ENCODE data around the gene EIPR1. TPM values are rescaled to one million over a fixed set of nuclear protein-coding genes. Genes with fewer than 3 reads are reported as not detected.

EIPR1 gene
- total and polyA plus RNA-seq, 10 of the 15 experiments (the other 5 are each of a cell fraction or from before 2014, with no cell fraction given): 23.6 to 61.2 (median 42.2) TPM

DNA sequence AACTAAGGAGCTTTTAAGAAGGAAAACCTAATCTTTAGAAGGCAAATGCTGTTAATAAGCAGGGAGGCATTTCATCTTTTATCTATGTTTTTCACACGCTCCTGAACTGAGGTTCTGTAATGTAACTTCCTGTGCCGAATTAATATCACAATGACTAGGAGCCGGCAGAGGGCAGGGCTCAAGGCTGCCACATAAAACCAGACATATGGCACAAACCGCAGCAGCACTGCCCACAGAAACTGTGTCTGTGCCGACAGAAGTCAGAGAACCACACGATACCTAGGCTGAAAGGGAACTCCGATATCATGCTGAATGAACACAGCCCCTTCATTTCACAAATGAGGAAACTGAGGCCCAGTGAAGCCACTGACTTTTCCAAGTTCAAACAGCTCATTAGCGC, 112.1 kb downstream of the EIPR1 start:
- TF ChIP-seq, protein P1, sequence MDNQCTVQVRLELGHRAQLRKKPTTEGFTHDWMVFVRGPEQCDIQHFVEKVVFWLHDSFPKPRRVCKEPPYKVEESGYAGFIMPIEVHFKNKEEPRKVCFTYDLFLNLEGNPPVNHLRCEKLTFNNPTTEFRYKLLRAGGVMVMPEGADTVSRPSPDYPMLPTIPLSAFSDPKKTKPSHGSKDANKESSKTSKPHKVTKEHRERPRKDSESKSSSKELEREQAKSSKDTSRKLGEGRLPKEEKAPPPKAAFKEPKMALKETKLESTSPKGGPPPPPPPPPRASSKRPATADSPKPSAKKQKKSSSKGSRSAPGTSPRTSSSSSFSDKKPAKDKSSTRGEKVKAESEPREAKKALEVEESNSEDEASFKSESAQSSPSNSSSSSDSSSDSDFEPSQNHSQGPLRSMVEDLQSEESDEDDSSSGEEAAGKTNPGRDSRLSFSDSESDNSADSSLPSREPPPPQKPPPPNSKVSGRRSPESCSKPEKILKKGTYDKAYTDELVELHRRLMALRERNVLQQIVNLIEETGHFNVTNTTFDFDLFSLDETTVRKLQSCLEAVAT (IDR thresholded peaks at IDR 0.05): no peak
- TF ChIP-seq EP300 (IDR thresholded peaks at IDR 0.05; ENCODE audit: borderline replicate concordance in 1 of 2, control insufficient read depth in 1 of 2, low read depth in 2 of 2, low read length in 2 of 2): no peak
- TF ChIP-seq, protein P2, sequence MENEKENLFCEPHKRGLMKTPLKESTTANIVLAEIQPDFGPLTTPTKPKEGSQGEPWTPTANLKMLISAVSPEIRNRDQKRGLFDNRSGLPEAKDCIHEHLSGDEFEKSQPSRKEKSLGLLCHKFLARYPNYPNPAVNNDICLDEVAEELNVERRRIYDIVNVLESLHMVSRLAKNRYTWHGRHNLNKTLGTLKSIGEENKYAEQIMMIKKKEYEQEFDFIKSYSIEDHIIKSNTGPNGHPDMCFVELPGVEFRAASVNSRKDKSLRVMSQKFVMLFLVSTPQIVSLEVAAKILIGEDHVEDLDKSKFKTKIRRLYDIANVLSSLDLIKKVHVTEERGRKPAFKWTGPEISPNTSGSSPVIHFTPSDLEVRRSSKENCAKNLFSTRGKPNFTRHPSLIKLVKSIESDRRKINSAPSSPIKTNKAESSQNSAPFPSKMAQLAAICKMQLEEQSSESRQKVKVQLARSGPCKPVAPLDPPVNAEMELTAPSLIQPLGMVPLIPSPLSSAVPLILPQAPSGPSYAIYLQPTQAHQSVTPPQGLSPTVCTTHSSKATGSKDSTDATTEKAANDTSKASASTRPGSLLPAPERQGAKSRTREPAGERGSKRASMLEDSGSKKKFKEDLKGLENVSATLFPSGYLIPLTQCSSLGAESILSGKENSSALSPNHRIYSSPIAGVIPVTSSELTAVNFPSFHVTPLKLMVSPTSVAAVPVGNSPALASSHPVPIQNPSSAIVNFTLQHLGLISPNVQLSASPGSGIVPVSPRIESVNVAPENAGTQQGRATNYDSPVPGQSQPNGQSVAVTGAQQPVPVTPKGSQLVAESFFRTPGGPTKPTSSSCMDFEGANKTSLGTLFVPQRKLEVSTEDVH (IDR thresholded peaks at IDR 0.05; ENCODE audit: low read depth, partially characterized antibody): no peak
- TF ChIP-seq, protein P3, sequence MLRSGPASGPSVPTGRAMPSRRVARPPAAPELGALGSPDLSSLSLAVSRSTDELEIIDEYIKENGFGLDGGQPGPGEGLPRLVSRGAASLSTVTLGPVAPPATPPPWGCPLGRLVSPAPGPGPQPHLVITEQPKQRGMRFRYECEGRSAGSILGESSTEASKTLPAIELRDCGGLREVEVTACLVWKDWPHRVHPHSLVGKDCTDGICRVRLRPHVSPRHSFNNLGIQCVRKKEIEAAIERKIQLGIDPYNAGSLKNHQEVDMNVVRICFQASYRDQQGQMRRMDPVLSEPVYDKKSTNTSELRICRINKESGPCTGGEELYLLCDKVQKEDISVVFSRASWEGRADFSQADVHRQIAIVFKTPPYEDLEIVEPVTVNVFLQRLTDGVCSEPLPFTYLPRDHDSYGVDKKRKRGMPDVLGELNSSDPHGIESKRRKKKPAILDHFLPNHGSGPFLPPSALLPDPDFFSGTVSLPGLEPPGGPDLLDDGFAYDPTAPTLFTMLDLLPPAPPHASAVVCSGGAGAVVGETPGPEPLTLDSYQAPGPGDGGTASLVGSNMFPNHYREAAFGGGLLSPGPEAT (IDR thresholded peaks at IDR 0.05; ENCODE audit: low read depth): no peak
- no peak for TF ChIP-seq ZNF274 (IDR thresholded peaks at IDR 0.05; ENCODE audit: insufficient read depth, insufficient read length)
- TF ChIP-seq, protein P4, sequence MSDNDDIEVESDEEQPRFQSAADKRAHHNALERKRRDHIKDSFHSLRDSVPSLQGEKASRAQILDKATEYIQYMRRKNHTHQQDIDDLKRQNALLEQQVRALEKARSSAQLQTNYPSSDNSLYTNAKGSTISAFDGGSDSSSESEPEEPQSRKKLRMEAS (IDR thresholded peaks at IDR 0.05; ENCODE audit: low read depth, low read length): no peak
- no peak for TF ChIP-seq HCFC1 (IDR thresholded peaks at IDR 0.05; ENCODE audit: low read length)
- TF ChIP-seq TCF3 (IDR thresholded peaks at IDR 0.05; ENCODE audit: borderline replicate concordance, insufficient read depth, low read depth, low read length): no peak
- TF ChIP-seq, protein P5, sequence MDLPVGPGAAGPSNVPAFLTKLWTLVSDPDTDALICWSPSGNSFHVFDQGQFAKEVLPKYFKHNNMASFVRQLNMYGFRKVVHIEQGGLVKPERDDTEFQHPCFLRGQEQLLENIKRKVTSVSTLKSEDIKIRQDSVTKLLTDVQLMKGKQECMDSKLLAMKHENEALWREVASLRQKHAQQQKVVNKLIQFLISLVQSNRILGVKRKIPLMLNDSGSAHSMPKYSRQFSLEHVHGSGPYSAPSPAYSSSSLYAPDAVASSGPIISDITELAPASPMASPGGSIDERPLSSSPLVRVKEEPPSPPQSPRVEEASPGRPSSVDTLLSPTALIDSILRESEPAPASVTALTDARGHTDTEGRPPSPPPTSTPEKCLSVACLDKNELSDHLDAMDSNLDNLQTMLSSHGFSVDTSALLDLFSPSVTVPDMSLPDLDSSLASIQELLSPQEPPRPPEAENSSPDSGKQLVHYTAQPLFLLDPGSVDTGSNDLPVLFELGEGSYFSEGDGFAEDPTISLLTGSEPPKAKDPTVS (IDR thresholded peaks at IDR 0.05; ENCODE audit: low read depth, low read length): no peak
- TF ChIP-seq NFXL1 (IDR thresholded peaks at IDR 0.05; ENCODE audit: borderline replicate concordance): no peak
- no peak for TF ChIP-seq RFX5 (IDR thresholded peaks at IDR 0.05; ENCODE audit: low read depth, low read length)
- TF ChIP-seq RUNX3 (IDR thresholded peaks at IDR 0.05; ENCODE audit: low read length): no peak
- TF ChIP-seq MTA3 (IDR thresholded peaks at IDR 0.05; ENCODE audit: borderline replicate concordance, low read length): no peak
- no peak for TF ChIP-seq SIN3A (IDR thresholded peaks at IDR 0.05; ENCODE audit: low read depth, low read length)
- BruUV-seq (replicated peaks): no TSS peak
- ChIA-PET POLR2A (interaction anchor here (0.6 kb wide), 1 partner anchor 104 kb away, joined by 7 read pairs; no protein-coding TSS in a partner anchor), CTCF (no interaction called here), SMC1A (ENCODE audit: uncharacterized antibody, unreplicated experiment) (interaction anchor here (1.0 kb wide), 1 partner anchor 11 kb away, joined by 4 read pairs; no protein-coding TSS in a partner anchor), RAD21 (ENCODE audit: unreplicated experiment) (no interaction called here)
- Histone ChIP-seq H2AFZ (ENCODE audit: control insufficient read depth, low read depth, low read length) (no peak overlapping the region), H3K79me2 (ENCODE audit: control insufficient read depth, insufficient read depth, low read length) (no peaks in the 10 kb centered on the region), H3K4me2 (ENCODE audit: control insufficient read depth, insufficient read depth) (no peak overlapping the region), H3K9ac (ENCODE audit: control insufficient read depth, insufficient read depth, low read length) (no peak overlapping the region), H3K27ac (ENCODE audit: control insufficient read depth, insufficient read depth) (no peak overlapping the region), H4K20me1 (ENCODE audit: control insufficient read depth, insufficient read depth) (no peaks in the 10 kb centered on the region), H3K27me3 (replicated peaks in 1 of 2; ENCODE audit: control insufficient read depth in 2 of 2, insufficient read depth in 2 of 2, low read length in 1 of 2) (no peaks in the 10 kb centered on the region), H3K36me3 (ENCODE audit: control insufficient read depth in 2 of 2, insufficient read depth in 2 of 2, low read length in 1 of 2) (peaks cover 0 to 5% of the 10 kb centered on the region in 2 experiments; a peak in 3 of 4 replicates), H3K4me3 (no peak overlapping the region), H3K4me1 (ENCODE audit: control insufficient read depth, insufficient read depth, low read length) (no peaks in the 10 kb centered on the region), H3K9me3 (replicated peaks; ENCODE audit: control insufficient read depth, insufficient read depth, low read length) (no peaks in the 10 kb centered on the region)
- DNase-seq (ENCODE audit: low read depth, low spot score) (no peak), FAIRE-seq (no peak), ATAC-seq (no peak)
- in situ Hi-C loops (cut with MboI) (no loop called here), intact Hi-C loops (cut with micrococcal nuclease; ENCODE audit: unreplicated experiment) (no loop called here)
- 95% methylated on average over 8 of the region's 8 CpGs for WGBS (ENCODE audit: insufficient coverage, insufficient replicate concordance, low lambda C conversion rate, missing lambda C conversion rate)
